Stomach (tissue), 4 donors: ENCODE measurements around the gene KCNK3.

Experiments
- POLR2A ChIP-seq, 4 donors: fragments of 450-650 bp; IDR thresholded peaks; one replicate each; pipeline ENCODE4 v1.6.1; 2016; ENCODE audit warnings: antibody characterized with exemption in 4 of 4, control low read depth in 2 of 4, mild to moderate bottlenecking in 1 of 4, moderate library complexity in 1 of 4
- TF ChIP-seq, protein P1 (sequence below), 7 experiments: fragments of 450-650 bp in 4 of 7; fragments of 200-600 bp in 3 of 7; sonication (generic) in 3 of 7; IDR thresholded peaks; one replicate each; pipeline ENCODE4 v1.5.1; 2016 to 2019; ENCODE audit warnings: antibody characterized with exemption in 7 of 7, control low read depth in 2 of 7, mild to moderate bottlenecking in 1 of 7

DNA sequence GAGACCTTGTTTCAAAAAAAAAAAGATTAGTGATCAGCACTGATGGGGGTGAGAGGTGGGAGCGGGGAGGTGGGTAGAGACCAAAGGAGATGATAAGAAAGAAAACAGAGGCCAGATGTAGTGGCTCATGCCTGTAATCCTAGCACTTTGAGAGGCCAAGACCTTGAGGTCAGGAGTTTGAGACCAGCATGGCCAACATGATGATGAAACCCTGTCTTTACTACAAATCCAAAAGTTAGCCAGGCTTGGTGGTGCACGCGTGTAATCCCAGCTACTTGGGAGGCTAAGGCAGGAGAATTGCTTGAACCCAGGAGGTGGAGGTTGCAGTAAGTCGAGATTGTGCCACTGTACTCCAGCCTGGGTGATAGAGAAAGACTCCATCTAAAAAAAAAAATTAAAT is 62.0 kb downstream of the KCNK3 start:
- TF ChIP-seq POLR2A (IDR thresholded peaks at IDR 0.05) = no peak
- TF ChIP-seq, protein P1, sequence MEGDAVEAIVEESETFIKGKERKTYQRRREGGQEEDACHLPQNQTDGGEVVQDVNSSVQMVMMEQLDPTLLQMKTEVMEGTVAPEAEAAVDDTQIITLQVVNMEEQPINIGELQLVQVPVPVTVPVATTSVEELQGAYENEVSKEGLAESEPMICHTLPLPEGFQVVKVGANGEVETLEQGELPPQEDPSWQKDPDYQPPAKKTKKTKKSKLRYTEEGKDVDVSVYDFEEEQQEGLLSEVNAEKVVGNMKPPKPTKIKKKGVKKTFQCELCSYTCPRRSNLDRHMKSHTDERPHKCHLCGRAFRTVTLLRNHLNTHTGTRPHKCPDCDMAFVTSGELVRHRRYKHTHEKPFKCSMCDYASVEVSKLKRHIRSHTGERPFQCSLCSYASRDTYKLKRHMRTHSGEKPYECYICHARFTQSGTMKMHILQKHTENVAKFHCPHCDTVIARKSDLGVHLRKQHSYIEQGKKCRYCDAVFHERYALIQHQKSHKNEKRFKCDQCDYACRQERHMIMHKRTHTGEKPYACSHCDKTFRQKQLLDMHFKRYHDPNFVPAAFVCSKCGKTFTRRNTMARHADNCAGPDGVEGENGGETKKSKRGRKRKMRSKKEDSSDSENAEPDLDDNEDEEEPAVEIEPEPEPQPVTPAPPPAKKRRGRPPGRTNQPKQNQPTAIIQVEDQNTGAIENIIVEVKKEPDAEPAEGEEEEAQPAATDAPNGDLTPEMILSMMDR (IDR thresholded peaks at IDR 0.05) = no peak
